ENCODE results near the gene RNF150.

- no peak for TF ChIP-seq CTCF (IDR thresholded peaks at IDR 0.05)
- TF ChIP-seq POLR2A (IDR thresholded peaks at IDR 0.05), result no peak
Observed at GRCh38 chr4:140837736-140838135, 295.5 kb downstream of the RNF150 start.
